Astrocyte of the cerebellum (primary cell): ENCODE measurements around the gene ACOX3.

Experiments used
- DNase-seq: peaks from one replicate; pipeline ENCODE4 v3.0.0-alpha.2; 2011; ENCODE audit warnings: low read depth
- H3K4me3 ChIP-seq: 2 replicates; pipeline ENCODE4 v1.5.1; 2011; ENCODE audit warnings: mild to moderate bottlenecking, low read depth, low read length, moderate library complexity
- CTCF ChIP-seq: IDR thresholded peaks from 2 replicates; pipeline ENCODE4 v1.5.1; 2012; ENCODE audit warnings: low read length, low read depth, moderate library complexity, mild to moderate bottlenecking; ENCODE audit errors: missing control alignments
- in situ Hi-C: cut with HindIII; loops from 2 replicates; pipeline ENCODE4 v1.10.0; 2017; ENCODE audit warnings: low sequenced_read_pairs

The ACOX3 gene

GRCh38 chr4:8346838-8347605, 93.5 kb downstream of the ACOX3 start:
- H3K4me3 ChIP-seq = no peak overlapping the region
- no peak for TF ChIP-seq CTCF
- no peak for DNase-seq
- in situ Hi-C loops = no loop called here

- in situ Hi-C loops = no loop called here
- H3K4me3 ChIP-seq = no peak overlapping the region
- no peak for TF ChIP-seq CTCF
- DNase-seq = no peak
Measured at GRCh38 chr4:8345946-8346814, 94.3 kb downstream of the ACOX3 start.

- no peak overlapping the region for H3K4me3 ChIP-seq
- no peak for TF ChIP-seq CTCF
- DNase-seq = no peak
- in situ Hi-C loops = no loop called here
Measured at GRCh38 chr4:8345053-8345945, 95.2 kb downstream of the ACOX3 start.

- TF ChIP-seq CTCF = no peak
- H3K4me3 ChIP-seq = no peak overlapping the region
- in situ Hi-C loops = no loop called here
- no peak for DNase-seq
Measured at GRCh38 chr4:8344377-8344776, 96.1 kb downstream of the ACOX3 start.

- no peak overlapping the region for H3K4me3 ChIP-seq
- DNase-seq = no peak
- TF ChIP-seq CTCF = no peak
- in situ Hi-C loops = no loop called here
Measured at GRCh38 chr4:8343967-8344331, 96.6 kb downstream of the ACOX3 start.
